GM19397 (cell line): Measurements from ENCODE around the gene STAC.

ENCODE experiments used
- ATAC-seq: cut with Tn5 transposase; IDR thresholded peaks from one replicate; pipeline ENCODE4 v1.9.1; 2021; ENCODE audit warnings: mild to moderate bottlenecking, moderate library complexity; ENCODE audit not compliant: unreplicated experiment

STAC gene

GRCh38 chr3:36511791-36512486, 131.6 kb downstream of the STAC start:
- no peak for ATAC-seq

DNA sequence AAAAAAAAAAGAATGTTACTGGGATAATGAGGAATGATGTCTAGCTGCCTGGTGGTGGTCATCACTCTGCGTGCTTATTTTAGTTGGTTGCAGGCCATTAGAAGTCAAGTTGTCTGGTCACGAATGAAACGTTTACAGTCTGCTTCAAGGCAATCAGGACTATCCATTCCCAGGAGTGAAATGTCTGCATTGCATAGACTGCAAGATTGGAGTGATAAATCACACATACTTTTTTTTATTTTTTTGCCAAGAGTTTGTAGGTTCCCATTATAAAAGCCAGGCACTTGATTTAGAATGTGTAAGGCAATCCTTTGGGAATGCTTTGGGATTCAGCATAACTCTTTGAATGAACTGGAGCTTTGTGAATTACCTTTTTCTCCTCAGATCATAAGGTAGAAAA, 132.3 kb downstream of the STAC start:
- no peak for ATAC-seq

DNA sequence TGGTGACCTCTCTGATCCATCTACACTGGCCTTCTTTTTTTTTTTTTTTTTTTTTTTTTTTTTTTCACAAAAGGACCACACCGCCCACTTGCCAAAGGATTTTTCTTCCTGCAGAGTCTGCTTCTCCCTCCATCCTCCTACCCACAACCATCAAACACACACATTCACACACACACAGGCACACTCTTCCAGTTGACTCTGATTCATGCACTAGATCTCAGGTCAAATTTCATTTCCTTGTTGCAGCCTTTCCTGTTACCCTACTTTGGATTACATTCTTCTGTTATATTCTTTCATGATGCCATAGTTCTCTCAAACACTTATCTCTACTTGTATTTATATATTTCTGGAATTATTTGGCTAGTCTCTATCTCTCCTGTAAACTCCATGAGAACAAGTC, 133.9 kb downstream of the STAC start:
- no peak for ATAC-seq

GRCh38 chr3:36519682-36520081, 139.4 kb downstream of the STAC start:
- no peak for ATAC-seq

DNA sequence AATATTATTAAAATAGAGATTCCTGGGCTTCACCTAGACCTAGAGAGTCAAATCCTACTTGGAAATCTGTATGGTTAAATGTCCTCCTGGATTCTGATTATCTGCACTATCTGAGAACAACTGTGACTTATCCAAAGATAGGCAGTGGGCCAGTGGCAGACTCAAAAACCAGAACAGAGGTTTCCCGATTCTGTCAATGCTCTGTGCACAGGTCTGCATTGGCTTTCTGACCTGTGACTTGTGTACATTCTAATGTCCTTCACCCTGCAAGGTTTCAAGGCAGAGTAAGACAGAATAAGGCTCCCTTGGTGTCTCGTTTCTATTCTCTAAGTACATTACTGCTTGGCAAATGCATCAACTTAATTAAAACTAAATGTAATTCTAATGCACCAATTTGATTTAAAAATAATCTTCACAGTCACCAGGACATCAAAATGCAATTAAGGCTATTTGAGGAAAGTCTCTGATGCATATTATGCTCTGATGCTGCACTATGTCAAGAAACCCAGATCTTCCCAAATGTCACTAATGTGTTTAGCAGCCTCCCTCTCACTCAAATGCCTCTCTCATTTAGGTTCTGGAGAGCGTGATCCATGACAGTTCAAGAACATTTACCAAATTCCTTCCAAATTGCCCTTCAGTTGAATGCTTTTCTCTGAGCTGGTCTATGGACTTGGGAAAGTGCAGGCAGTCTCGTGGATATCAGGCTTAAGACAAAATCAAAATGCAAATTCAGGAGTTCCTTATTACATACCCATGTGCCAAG, 140.1 kb downstream of the STAC start:
- ATAC-seq: no peak

GRCh38 chr3:36521007-36521379, 140.7 kb downstream of the STAC start:
- no peak for ATAC-seq

DNA sequence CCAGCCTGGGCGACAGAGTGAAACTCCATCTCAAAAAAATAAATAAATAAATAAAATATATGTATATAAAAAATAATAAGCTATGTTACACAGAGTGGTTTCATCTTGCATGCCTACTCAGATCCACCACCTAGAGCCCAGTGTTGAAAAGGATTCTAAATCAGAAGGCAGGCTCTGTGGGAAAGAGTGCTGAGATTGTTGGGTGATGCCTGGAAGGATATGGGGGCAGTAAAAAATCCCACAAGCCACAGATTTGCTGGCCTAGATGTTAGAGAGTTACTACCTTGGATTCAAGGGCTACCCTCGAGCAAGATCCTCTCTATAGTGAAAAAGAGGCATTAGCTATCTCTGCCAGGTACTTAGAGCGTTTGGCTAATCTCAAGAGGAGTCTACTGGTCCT, 144.3 kb downstream of the STAC start:
- no peak for ATAC-seq

- no peak for ATAC-seq
Measured at GRCh38 chr3:36525115-36525801, 145.0 kb downstream of the STAC start.

- ATAC-seq: no peak
Measured at GRCh38 chr3:36538136-36538749, 157.9 kb downstream of the STAC start.

DNA sequence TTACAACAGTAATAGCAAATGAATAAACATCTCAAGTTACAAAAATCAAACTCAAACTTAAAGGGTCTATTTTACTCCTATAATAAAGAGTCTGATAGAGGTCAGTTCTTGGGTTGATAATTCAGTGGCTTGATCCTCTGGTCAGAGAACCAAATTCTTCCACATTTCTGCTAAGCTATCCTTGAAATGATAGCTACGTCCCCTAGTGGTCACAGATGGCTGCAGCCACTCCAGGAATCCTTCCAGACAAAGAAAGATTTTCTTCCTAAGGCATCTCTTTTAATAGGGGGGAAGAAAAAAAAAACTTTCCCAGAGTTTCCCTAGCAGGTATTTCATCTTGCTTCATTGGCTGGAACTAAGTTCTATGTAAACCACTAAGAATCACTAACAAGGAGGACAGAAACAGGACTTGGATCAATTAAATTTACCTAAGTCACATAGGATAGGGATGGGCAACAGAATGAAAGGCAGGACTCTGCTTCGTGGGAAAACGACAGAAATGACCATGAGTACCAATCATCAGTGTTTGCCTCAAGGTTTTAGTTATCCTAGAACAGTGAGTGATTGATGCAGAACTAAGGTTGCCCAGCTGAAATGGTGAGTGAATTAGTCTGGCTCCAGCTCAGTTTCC, 160.7 kb downstream of the STAC start:
- no peak for ATAC-seq

- no peak for ATAC-seq
Measured at GRCh38 chr3:36542186-36542585, 161.9 kb downstream of the STAC start.

GRCh38 chr3:36543276-36543997, 163.1 kb downstream of the STAC start:
- no peak for ATAC-seq

DNA sequence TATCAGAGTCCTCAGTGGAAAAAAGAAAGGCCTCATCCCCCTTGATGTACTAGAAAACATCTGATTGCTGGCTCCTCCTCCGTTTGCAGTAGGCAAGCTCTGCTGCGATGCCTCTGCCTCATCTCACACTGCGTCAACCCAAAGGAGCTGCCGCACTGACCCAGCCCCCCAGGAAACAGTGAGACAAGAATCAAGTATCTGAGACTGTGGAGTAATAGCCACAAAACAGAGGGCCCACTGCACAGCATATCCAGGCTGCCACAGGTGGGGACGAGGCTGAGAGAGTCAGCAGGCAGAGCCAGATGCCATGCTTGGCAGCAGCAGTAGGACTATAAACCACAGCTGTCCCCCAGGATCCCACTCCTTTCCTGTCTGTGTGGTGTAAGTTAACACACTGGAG, 165.9 kb downstream of the STAC start:
- no peak for ATAC-seq

GRCh38 chr3:36548712-36549111, 168.4 kb downstream of the STAC start:
- ATAC-seq: no peak

- peak; percentile 80 for ATAC-seq
Measured at GRCh38 chr3:36557021-36557707, 176.9 kb downstream of the STAC start.

DNA sequence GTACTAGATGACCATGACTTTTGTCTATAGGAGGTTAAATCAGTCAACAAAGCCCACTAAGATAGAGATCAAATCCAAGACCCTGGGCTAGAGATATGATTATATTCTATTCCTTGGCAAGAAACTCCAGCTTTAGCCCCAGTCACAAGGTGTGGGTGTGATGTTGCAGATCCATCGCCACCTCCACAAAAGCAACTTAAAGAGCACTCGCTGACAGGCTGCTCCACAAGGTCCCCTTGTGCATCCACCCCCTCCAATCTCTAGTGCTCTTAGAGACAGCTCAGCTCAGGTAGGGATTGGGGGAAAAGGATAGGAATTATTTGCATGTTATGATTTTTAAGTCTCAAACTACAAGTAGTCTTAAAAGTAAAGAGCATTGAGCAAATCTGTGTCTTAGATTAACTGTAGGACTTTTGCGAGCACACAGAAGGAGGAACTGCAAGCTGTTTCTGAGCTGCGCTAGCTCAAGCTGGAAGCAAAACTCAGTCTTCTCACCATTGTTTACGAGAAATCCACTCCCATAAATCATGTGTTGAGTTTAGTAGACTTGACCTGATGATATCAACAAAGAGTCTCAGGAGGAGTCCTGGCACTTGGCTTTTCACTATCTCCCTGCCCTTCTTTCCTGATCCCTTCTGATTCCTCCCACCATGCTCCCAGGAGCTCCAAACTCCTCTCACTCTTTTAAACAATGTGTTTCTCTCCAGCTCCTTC, 177.6 kb downstream of the STAC start:
- ATAC-seq: no peak

- no peak for ATAC-seq
Measured at GRCh38 chr3:36558961-36559360, 178.7 kb downstream of the STAC start.

GRCh38 chr3:36560685-36561084, 180.4 kb downstream of the STAC start:
- ATAC-seq: no peak

DNA sequence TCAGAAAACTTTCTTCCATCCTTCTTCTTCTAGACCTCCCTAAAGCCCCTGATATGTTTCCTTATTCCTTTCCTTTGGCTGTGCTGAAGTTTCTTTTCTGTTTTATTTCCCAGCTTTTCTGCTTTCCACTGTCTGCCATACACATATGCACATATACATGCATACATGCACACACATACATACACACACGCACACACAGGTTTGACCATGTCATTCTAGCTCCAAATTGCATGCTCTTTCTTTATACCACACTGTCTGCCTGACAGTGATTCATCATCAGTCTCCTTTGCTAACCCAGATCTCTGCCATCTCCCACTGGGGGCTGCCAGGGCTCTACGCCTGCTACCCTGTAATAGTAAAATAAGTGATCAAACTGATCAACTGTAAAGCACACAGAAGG, 181.3 kb downstream of the STAC start:
- ATAC-seq: no peak
